SK-N-SH (cell line): Measurements from ENCODE around the gene TOP3A.

Experiments
- ELF1 ChIP-seq: IDR thresholded peaks from 2 replicates; pipeline ENCODE4 v1.4.0; 2012
- EP300 ChIP-seq, 2 experiments: IDR thresholded peaks; 2 replicates each; pipeline versions ENCODE4 v1.4.0 to v1.6.1; 2012; ENCODE audit warnings: borderline replicate concordance in 1 of 2, low read depth in 1 of 2, low read length in 1 of 2
- FOXM1 ChIP-seq: IDR thresholded peaks from 2 replicates; pipeline ENCODE4 v1.4.0; 2012; ENCODE audit warnings: low read depth, mild to moderate bottlenecking
- GABPA ChIP-seq: IDR thresholded peaks from 2 replicates; pipeline ENCODE4 v1.4.0; 2012; ENCODE audit warnings: low read depth, mild to moderate bottlenecking
- GATA2 ChIP-seq: sonication (generic); formaldehyde crosslinking; IDR thresholded peaks from 2 replicates; pipeline ENCODE4 v1.5.0; 2020; ENCODE audit warnings: mild to moderate bottlenecking, missing genetic modification reagents
- POLR2AphosphoS5 ChIP-seq: IDR thresholded peaks from 2 replicates; pipeline ENCODE4 v1.6.1; 2012; ENCODE audit warnings: low read depth, low read length
- RAD21 ChIP-seq: IDR thresholded peaks from 2 replicates; pipeline ENCODE4 v1.6.1; 2012; ENCODE audit warnings: mild to moderate bottlenecking, low read length
- RCOR1 ChIP-seq: fragments of 150-350 bp; IDR thresholded peaks from 2 replicates; pipeline ENCODE4 v1.6.1; 2017; ENCODE audit warnings: antibody characterized with exemption, low read length
- SIN3A ChIP-seq: IDR thresholded peaks from 2 replicates; pipeline ENCODE4 v1.6.1; 2012; ENCODE audit warnings: low read depth, mild to moderate bottlenecking, low read length, moderate library complexity, borderline replicate concordance
- TCF12 ChIP-seq: IDR thresholded peaks from 2 replicates; pipeline ENCODE4 v1.4.0; 2012
- TF ChIP-seq, protein P1 (sequence below): fragments of 200-600 bp; sonication (generic); IDR thresholded peaks from 2 replicates; pipeline ENCODE4 v1.6.1; 2017; ENCODE audit warnings: antibody characterized with exemption, mild to moderate bottlenecking, moderate library complexity
- TF ChIP-seq, protein P2 (sequence below): IDR thresholded peaks from 2 replicates; pipeline ENCODE4 v1.4.0; 2012; ENCODE audit warnings: low read depth
- TF ChIP-seq, protein P3 (sequence below): IDR thresholded peaks from 2 replicates; pipeline ENCODE4 v1.4.0; 2012; ENCODE audit warnings: low read depth, borderline replicate concordance

DNA sequence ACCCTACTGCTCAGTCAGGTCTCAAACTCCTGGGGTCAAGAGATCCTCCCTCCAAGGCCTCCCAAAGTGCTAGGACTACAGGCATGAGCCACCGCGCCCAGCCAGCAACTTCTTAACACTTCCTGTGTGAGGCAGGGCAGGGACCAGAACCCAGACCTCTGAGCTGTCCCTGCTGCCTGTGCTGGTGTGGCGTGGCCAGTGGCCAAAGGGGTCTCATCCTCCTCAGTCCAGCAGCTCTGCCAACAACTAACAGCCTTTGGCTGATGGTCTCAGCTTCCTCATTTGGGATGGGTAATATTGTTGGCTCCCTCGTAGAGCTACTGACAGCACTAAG is 90.8 kb downstream of the TOP3A start:
- TF ChIP-seq, protein P1, sequence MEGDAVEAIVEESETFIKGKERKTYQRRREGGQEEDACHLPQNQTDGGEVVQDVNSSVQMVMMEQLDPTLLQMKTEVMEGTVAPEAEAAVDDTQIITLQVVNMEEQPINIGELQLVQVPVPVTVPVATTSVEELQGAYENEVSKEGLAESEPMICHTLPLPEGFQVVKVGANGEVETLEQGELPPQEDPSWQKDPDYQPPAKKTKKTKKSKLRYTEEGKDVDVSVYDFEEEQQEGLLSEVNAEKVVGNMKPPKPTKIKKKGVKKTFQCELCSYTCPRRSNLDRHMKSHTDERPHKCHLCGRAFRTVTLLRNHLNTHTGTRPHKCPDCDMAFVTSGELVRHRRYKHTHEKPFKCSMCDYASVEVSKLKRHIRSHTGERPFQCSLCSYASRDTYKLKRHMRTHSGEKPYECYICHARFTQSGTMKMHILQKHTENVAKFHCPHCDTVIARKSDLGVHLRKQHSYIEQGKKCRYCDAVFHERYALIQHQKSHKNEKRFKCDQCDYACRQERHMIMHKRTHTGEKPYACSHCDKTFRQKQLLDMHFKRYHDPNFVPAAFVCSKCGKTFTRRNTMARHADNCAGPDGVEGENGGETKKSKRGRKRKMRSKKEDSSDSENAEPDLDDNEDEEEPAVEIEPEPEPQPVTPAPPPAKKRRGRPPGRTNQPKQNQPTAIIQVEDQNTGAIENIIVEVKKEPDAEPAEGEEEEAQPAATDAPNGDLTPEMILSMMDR = no peak
- TF ChIP-seq, protein P2, sequence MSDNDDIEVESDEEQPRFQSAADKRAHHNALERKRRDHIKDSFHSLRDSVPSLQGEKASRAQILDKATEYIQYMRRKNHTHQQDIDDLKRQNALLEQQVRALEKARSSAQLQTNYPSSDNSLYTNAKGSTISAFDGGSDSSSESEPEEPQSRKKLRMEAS = no peak
- TF ChIP-seq GABPA = no peak
- no peak for TF ChIP-seq EP300 (IDR thresholded peaks at IDR 0.05; ENCODE audit: borderline replicate concordance in 1 of 2, low read depth in 1 of 2, low read length in 1 of 2)
- no peak for TF ChIP-seq POLR2AphosphoS5
- TF ChIP-seq RCOR1 = no peak
- no peak for TF ChIP-seq RAD21
- no peak for TF ChIP-seq TCF12
- no peak for TF ChIP-seq GATA2
- TF ChIP-seq ELF1 = no peak
- TF ChIP-seq, protein P3, sequence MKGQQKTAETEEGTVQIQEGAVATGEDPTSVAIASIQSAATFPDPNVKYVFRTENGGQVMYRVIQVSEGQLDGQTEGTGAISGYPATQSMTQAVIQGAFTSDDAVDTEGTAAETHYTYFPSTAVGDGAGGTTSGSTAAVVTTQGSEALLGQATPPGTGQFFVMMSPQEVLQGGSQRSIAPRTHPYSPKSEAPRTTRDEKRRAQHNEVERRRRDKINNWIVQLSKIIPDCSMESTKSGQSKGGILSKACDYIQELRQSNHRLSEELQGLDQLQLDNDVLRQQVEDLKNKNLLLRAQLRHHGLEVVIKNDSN = no peak
- TF ChIP-seq FOXM1 = no peak
- TF ChIP-seq SIN3A = no peak
